H9 (cell line): ENCODE data around the gene HS6ST2. TPM values are rescaled to one million over a fixed set of nuclear protein-coding genes. Genes with fewer than 3 reads are reported as not detected.

Source experiments
- DNase-seq: peaks from one replicate; pipeline ENCODE4 v3.0.0-alpha.2; 2017
- H2AFZ ChIP-seq: one replicate; pipeline ENCODE4 v1.6.1; 2013; ENCODE audit warnings: mild to moderate bottlenecking, low read length, control low read depth, moderate library complexity
- H2AK5ac ChIP-seq: 2 replicates; pipeline ENCODE4 v1.6.1; 2013; ENCODE audit warnings: low read length, control low read depth, mixed read lengths; ENCODE audit not compliant: insufficient read length
- H2BK120ac ChIP-seq: one replicate; pipeline ENCODE4 v1.6.1; 2013; ENCODE audit warnings: low read depth, mild to moderate bottlenecking, low read length, control low read depth, inconsistent platforms; ENCODE audit not compliant: poor library complexity, severe bottlenecking
- H2BK12ac ChIP-seq: 2 replicates; pipeline ENCODE4 v1.6.1; 2013; ENCODE audit warnings: low read length, control low read depth, mixed read lengths, low read depth; ENCODE audit not compliant: insufficient read length
- H2BK15ac ChIP-seq: 2 replicates; pipeline ENCODE4 v1.6.1; 2013; ENCODE audit warnings: low read depth, low read length, control low read depth
- H2BK20ac ChIP-seq: one replicate; pipeline ENCODE4 v1.6.1; 2013; ENCODE audit warnings: low read depth, mild to moderate bottlenecking, low read length, control low read depth, inconsistent platforms; ENCODE audit not compliant: poor library complexity, severe bottlenecking
- H2BK5ac ChIP-seq: 2 replicates; pipeline ENCODE4 v1.6.1; 2013; ENCODE audit warnings: low read length, control low read depth, mixed read lengths; ENCODE audit not compliant: insufficient read length
- H3K14ac ChIP-seq: 2 replicates; pipeline ENCODE4 v1.6.1; 2013; ENCODE audit warnings: low read length, control low read depth; ENCODE audit not compliant: insufficient read depth
- H3K18ac ChIP-seq: 2 replicates; pipeline ENCODE4 v1.6.1; 2013; ENCODE audit warnings: low read depth, mild to moderate bottlenecking, mixed read lengths, low read length, control low read depth; ENCODE audit not compliant: insufficient read length
- H3K23ac ChIP-seq: 2 replicates; pipeline ENCODE4 v1.6.1; 2013; ENCODE audit warnings: low read length, control low read depth, mixed read lengths, low read depth; ENCODE audit not compliant: insufficient read length
- H3K23me2 ChIP-seq: 2 replicates; pipeline ENCODE4 v1.6.1; 2013; ENCODE audit warnings: low read depth, mild to moderate bottlenecking, mixed read lengths, low read length, control low read depth; ENCODE audit not compliant: insufficient read length, poor library complexity, severe bottlenecking
- H3K27ac ChIP-seq: 2 replicates; pipeline ENCODE4 v1.5.1; 2013; ENCODE audit warnings: low read length, control low read depth, mixed read lengths, low read depth; ENCODE audit not compliant: insufficient read length
- H3K27me3 ChIP-seq: 2 replicates; pipeline ENCODE4 v1.6.1; 2013; ENCODE audit warnings: low read length, control low read depth, inconsistent platforms; ENCODE audit not compliant: insufficient read depth
- H3K4ac ChIP-seq: 2 replicates; pipeline ENCODE4 v1.6.1; 2013; ENCODE audit warnings: low read depth, mild to moderate bottlenecking, control low read depth, inconsistent platforms, low read length, moderate library complexity
- H3K4me1 ChIP-seq: 2 replicates; pipeline ENCODE4 v1.6.1; 2013; ENCODE audit warnings: low read length, control low read depth, inconsistent platforms; ENCODE audit not compliant: insufficient read depth
- H3K4me2 ChIP-seq: 2 replicates; pipeline ENCODE4 v1.6.1; 2013; ENCODE audit warnings: low read length, control low read depth, mixed read lengths; ENCODE audit not compliant: insufficient read length, insufficient read depth
- H3K56ac ChIP-seq: 2 replicates; pipeline ENCODE4 v1.6.1; 2013; ENCODE audit warnings: low read depth, mild to moderate bottlenecking, mixed read lengths, low read length, control low read depth; ENCODE audit not compliant: insufficient read length
- H3K79me1 ChIP-seq: 2 replicates; pipeline ENCODE4 v1.6.1; 2013; ENCODE audit warnings: low read depth, mild to moderate bottlenecking, moderate library complexity, low read length, control low read depth, inconsistent platforms; ENCODE audit not compliant: insufficient read depth, poor library complexity, severe bottlenecking
- H3K79me2 ChIP-seq: 2 replicates; pipeline ENCODE4 v1.6.1; 2013; ENCODE audit warnings: low read length, control low read depth, inconsistent platforms; ENCODE audit not compliant: insufficient read depth
- H3K9ac ChIP-seq: 2 replicates; pipeline ENCODE4 v1.6.1; 2013; ENCODE audit warnings: low read length, control low read depth, mixed read lengths; ENCODE audit not compliant: insufficient read length; ENCODE audit errors: extremely low read depth
- H3K9me3 ChIP-seq: one replicate; pipeline ENCODE4 v1.6.1; 2013; ENCODE audit warnings: low read depth, low read length, inconsistent platforms; ENCODE audit not compliant: control insufficient read depth
- H3T11ph ChIP-seq: one replicate; pipeline ENCODE4 v1.6.1; 2013; ENCODE audit warnings: mild to moderate bottlenecking, low read length, control low read depth, inconsistent platforms
- H4K20me1 ChIP-seq: one replicate; pipeline ENCODE4 v1.6.1; 2013; ENCODE audit not compliant: control insufficient read depth, insufficient read length, insufficient read depth
- H4K5ac ChIP-seq: 2 replicates; pipeline ENCODE4 v1.6.1; 2013; ENCODE audit warnings: low read depth, mild to moderate bottlenecking, mixed read lengths, low read length, control low read depth; ENCODE audit not compliant: insufficient read length
- H4K8ac ChIP-seq: replicated peaks from 2 replicates; pipeline ENCODE4 v1.6.1; 2013; ENCODE audit warnings: low read length, control low read depth, mixed read lengths, low read depth; ENCODE audit not compliant: insufficient read length
- H4K91ac ChIP-seq: 2 replicates; pipeline ENCODE4 v1.6.1; 2013; ENCODE audit warnings: low read depth, mild to moderate bottlenecking, moderate library complexity, mixed read lengths, low read length, control low read depth; ENCODE audit not compliant: insufficient read length
- H3K27ac Mint-ChIP-seq, 3 experiments: 2 replicates in 2 of 3; 3 replicates in 1 of 3; pipeline ENCODE4 v1.8.0; 2020 to 2021; ENCODE audit warnings: mixed read lengths in 3 of 3, mild to moderate bottlenecking in 1 of 3, moderate library complexity in 1 of 3
- H3K27me3 Mint-ChIP-seq: 2 replicates; pipeline ENCODE4 v1.8.0; 2021; ENCODE audit warnings: low read depth, mild to moderate bottlenecking, moderate library complexity, mixed read lengths
- H3K36me3 Mint-ChIP-seq, 3 experiments: 2 replicates in 2 of 3; 3 replicates in 1 of 3; pipeline ENCODE4 v1.8.0; 2020 to 2021; ENCODE audit warnings: low read depth in 3 of 3, mixed read lengths in 3 of 3; ENCODE audit not compliant: insufficient read depth in 1 of 3
- H3K4me1 Mint-ChIP-seq, 2 experiments: 2 replicates each; pipeline ENCODE4 v1.8.0; 2020; ENCODE audit warnings: mixed read lengths in 2 of 2
- H3K4me3 Mint-ChIP-seq, 2 experiments: 2 replicates in 1 of 2; 3 replicates in 1 of 2; pipeline ENCODE4 v1.8.0; 2020 to 2021; ENCODE audit warnings: mild to moderate bottlenecking in 2 of 2, mixed read lengths in 2 of 2, moderate library complexity in 1 of 2
- H3K9me3 Mint-ChIP-seq, 2 experiments: 2 replicates in 1 of 2; 3 replicates in 1 of 2; pipeline ENCODE4 v1.8.0; 2020; ENCODE audit warnings: mild to moderate bottlenecking in 2 of 2, mixed read lengths in 2 of 2, moderate library complexity in 1 of 2
- CTCF ChIP-seq: fragments of 200-600 bp; sonication (generic); conservative IDR thresholded peaks from 3 replicates; pipeline ENCODE4 v1.8.0; 2021; ENCODE audit warnings: antibody characterized with exemption, mild to moderate bottlenecking
- total RNA-seq: library from RNA; stranded (reverse); gene quantifications from 2 replicates; pipeline ENCODE4 v1.2.1, GENCODE V29; 2021

The HS6ST2 gene
- total RNA-seq, 1 experiment from 2014 or later = 4.8 TPM

- H2BK12ac ChIP-seq = no peak overlapping the region
- H3K79me1 ChIP-seq = no peaks in the 10 kb centered on the region
- Mint-ChIP-seq H3K4me1 (peaks cover 17 to 31% of the 10 kb centered on the region in 2 experiments), H3K9me3 (no peaks in the 10 kb centered on the region), H3K27me3 (peaks cover 18% of the 10 kb centered on the region), H3K4me3 (no peak overlapping the region), H3K36me3 (no peaks in the 10 kb centered on the region), H3K27ac (no peak overlapping the region)
- no peak overlapping the region for H3K23ac ChIP-seq
- DNase-seq = no peak
- no peaks in the 10 kb centered on the region for H3K79me2 ChIP-seq
- no peak overlapping the region for H4K5ac ChIP-seq
- no peak overlapping the region for H3T11ph ChIP-seq
- no peak overlapping the region for H2BK20ac ChIP-seq
- no peak overlapping the region for H2BK5ac ChIP-seq
- H3K4me1 ChIP-seq = peaks cover 3% of the 10 kb centered on the region; the same call in 1 of the 2 replicates
- no peak overlapping the region for H3K18ac ChIP-seq
- no peak for TF ChIP-seq CTCF
- no peaks in the 10 kb centered on the region for H3K9me3 ChIP-seq
- no peaks in the 10 kb centered on the region for H3K23me2 ChIP-seq
- no peak overlapping the region for H2BK15ac ChIP-seq
- H3K14ac ChIP-seq = no peak overlapping the region
- no peak overlapping the region for H4K91ac ChIP-seq
- no peak overlapping the region for H3K9ac ChIP-seq
- H3K56ac ChIP-seq = no peak overlapping the region
- H2BK120ac ChIP-seq = no peak overlapping the region
- no peak overlapping the region for H4K8ac ChIP-seq
- H3K27me3 ChIP-seq = no peaks in the 10 kb centered on the region
- H3K4ac ChIP-seq = no peak overlapping the region
- H3K27ac ChIP-seq = no peak overlapping the region
- H2AFZ ChIP-seq = no peak overlapping the region
- H2AK5ac ChIP-seq = no peak overlapping the region
- no peaks in the 10 kb centered on the region for H4K20me1 ChIP-seq
- H3K4me2 ChIP-seq = no peak overlapping the region
Observed at GRCh38 chrX:132708529-132708928, 249.9 kb downstream of the HS6ST2 start.
